ENCODE results near the gene JUND.

The JUND gene

DNA sequence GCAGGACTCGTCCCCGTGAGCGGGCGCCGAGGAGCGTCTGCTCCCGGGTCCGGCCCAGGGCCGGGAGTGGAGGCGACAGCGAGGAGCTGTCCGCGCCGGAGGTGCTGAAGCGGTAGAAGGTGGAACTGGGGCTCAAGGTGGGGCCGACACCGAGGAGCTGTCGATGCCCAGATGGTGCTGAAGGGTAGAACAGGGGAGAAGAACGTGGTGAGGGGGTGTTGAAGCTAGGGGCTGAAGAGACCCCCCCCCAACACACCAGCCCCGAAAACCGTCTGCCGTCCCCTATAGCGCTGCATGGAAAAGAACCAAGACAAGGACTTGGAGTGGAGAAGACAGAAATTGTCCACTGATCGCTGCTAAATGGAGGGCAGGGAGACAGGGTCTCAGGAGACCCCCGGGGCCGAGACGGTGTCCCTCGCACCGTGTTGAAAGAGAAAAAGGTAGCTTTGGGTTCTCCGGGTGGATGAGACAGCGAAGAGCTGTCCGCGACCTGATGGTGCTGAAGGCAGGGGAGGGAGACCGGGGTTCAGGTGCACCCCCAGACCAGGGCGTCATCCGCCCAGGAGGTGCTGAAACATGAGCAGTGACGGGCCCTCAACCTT, 48.1 kb downstream of the JUND start:
- peak; percentile 33 for DNase-seq

- DNase-seq, result no peak
Observed at GRCh38 chr19:18232540-18233223, 48.7 kb downstream of the JUND start.

DNA sequence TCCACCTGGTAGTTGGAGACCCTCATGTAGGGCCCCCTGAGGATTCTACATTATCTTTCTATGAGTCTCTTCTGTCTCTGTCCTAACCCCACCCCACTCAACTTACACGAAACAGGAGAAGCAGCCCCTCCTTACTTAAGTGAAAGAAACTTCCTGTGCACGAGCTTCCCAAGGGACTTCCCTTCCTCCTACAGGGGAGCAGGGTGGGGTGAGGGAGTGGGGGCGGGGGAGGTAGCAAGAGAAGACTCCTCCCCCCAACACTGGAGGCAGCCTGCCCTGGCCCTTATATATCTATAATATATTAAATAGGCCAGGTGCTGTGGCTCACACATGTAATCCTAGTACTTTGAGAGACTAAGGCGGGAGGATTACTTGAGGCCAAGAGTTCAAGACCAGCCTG, 49.6 kb downstream of the JUND start:
- no peak for DNase-seq

DNA sequence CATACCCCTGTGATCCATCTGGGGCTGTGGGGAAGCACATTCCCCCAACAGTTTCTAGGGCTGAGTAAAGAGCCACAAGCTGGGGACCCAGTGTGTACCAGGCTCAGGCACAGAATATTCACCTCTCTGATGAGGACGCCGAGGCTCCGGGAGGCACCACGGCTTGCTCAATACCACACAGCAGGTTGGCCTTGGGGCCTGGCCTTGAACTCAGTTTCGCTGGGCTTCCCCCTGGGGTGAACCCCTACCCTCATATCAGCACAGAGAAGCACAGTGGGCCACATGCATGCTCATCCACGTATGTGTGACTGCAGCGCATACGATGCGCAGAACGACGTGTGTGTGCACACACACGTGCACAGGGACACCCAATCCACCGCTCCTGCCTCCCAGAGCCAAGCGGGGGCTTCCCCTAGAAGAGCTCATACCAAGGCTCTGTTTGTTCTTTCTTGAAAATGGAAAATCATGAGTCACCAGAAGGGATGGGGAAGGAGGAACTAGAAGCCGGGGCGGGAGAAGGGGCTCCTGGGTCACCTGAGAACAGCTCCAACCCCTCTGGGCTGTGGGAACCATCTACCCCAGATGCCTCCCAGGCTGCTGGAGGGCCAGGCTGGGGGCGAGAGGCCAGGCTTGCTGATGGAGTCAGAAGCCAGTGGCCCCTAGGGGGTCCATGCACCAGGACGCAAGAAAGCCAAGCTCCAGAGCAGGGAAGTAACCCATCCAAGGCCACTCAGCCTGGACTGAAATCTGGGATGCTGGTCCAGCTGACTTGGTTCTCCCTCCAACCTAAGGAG, 50.3 kb downstream of the JUND start:
- DNase-seq, result no peak

DNA sequence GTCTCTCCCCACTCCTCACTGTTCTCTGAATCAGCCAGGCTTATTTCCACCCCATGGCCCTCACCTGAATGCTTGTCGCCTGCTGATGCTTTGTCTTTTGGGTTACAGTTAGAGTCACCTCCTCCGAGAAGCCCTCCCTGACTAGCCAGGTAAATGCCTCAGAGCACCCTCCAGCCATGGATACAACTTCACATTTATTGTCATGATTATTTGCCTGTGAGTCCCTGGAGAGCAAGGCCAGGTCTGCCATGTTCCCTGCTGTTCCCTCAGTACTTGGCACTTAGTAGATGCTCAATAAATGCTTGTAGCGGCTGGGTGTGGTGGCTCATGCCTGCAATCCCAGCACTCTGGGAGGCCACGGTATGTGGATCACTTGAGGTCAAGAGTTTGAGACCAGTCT, 51.5 kb downstream of the JUND start:
- DNase-seq, result no peak
